HG03039 (cell line): ENCODE results near the gene SENP1.

Experiments
- ATAC-seq: cut with Tn5 transposase; IDR thresholded peaks from one replicate; pipeline ENCODE4 v1.9.1; 2021; ENCODE audit warnings: mild to moderate bottlenecking, moderate library complexity; ENCODE audit not compliant: unreplicated experiment

The SENP1 gene

DNA sequence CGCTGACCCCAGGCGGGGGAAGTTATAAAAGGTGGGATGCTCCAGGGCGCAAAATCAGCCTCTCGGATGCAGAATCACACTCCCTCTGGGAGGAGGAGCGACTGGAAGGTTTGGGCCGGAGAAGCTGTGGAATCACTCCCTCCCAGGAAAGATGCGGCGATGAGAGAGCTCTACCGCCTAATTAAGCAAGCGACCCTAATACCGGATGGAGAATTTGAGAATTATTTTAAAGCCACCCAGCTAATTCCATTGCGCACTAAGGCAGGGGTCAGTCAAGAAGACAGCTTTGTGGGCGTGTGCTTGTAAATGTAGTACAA is 103.5 kb downstream of the SENP1 start:
- ATAC-seq: no peak

- no peak for ATAC-seq
Observed at GRCh38 chr12:48001505-48002413, 104.1 kb downstream of the SENP1 start.

DNA sequence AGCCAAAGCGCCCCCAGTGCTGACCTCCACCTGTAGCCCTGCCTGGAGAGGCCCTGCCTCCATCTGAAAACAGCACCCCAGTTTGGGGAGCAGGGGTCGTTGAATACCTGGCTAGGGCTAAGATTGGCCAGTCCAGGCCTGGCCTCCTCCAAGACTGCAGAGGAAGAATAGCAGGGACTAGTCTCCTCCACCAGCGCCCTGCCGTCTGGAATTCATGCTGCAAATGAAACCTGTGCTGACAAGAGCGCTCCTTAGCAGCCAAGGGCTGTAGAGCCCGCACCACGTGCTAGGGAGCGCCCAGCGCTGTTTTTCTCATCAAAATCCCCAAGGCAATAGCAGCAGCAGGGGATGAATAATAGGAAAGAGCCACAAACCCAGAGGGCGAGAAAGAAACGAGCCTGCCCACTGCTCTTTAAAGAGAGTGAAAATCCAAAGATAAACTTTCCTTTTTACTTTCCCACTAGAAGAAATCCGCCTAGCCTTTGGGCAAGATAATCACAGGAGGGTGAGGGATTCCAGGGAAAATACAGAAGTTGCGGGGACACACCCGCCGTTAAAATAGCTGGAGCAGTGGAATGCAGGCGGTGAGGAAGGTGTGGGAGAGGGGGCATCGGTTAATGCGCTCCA is 104.9 kb downstream of the SENP1 start:
- ATAC-seq: no peak

DNA sequence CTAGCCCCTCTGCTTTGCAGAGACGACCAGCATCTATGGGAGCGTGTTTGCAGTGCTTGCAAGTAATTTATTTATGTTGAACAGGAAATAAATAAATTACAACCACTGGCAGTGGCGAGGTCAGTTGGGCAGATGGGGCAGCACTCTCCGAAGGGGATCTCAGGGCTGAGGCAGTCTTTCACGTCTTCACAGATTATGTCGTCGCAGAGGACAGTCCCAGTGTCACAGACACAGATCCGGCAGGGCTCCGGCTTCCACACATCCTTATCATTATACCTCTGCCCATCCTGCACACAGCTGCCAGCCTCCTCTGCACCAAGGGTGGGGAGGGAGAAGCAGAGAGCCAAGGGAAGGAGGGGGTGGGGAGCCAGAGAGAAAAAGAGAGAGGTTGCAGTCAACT is 106.1 kb downstream of the SENP1 start:
- no peak for ATAC-seq

DNA sequence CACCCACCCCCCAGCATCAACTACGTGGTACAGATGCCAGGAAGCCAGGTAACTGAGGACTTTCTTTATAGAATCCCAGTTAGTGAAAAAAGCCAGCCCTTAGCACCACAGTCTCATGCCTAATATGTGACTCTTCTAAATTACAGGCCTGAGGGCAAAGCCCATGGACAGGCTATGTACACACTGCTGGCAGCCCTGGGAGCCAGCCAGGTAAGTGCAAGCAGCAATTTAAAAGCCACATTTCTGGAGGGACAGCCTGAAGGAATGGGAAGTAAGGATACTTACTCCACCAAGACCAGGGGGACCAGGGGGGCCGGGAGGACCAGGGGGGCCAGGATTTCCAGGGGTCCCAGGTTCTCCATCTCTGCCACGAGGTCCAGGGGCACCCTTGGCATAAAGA is 108.6 kb downstream of the SENP1 start:
- no peak for ATAC-seq

DNA sequence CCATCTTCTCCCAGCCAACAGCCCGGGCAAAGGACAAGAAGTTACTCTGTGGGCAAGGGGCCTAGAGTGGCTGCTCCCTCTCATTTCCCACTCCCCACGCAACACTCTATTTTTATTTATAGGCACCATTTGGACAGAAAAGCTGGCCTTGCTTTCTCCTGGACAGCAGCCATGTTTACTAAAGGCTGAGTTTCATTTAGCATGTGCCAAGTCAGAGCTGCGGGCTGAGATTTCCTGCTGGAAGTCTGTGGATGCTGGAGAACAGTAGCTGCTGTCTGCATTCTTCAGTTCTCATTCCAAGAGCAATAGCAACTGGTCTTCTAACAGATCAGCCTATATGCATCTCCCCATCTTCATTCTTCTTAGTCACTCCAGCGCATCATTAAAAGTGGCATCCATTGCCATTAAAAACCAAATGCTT is 109.9 kb downstream of the SENP1 start:
- ATAC-seq: no peak

DNA sequence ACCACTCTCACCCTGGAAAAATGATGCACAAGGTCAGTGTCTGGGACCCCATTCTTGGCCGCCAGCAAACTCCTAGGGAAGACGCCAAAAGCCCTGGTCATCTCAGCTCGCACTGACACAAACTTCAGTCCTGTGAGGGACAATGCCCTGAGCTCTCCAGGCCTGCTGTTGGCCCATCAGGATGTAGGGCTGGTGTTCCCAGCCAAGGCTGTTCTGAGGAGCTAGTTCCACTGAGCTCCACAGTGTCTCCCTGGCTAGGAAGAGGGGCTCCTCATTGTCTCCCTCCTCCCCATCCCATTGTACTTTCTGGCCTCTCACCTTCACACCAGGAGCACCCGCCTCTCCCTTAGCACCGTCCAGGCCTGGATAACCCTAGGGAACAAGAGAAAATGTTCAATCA is 112.4 kb downstream of the SENP1 start:
- ATAC-seq: no peak
